ENCODE measurements around the gene RELT. TPM values are rescaled to one million over a fixed set of nuclear protein-coding genes. Genes with fewer than 3 reads are reported as not detected.

Gene RELT
- total and polyA plus RNA-seq, 9 donors, result 0.38 to 4.7 (median 2.0) TPM

- H3K36me3 ChIP-seq, result no peaks in the 10 kb centered on the region
- peaks cover 8% of the 10 kb centered on the region for H3K4me1 ChIP-seq (ENCODE audit: insufficient read depth)
- no peak for TF ChIP-seq POLR2A (IDR thresholded peaks at IDR 0.05)
- TF ChIP-seq, protein P1, sequence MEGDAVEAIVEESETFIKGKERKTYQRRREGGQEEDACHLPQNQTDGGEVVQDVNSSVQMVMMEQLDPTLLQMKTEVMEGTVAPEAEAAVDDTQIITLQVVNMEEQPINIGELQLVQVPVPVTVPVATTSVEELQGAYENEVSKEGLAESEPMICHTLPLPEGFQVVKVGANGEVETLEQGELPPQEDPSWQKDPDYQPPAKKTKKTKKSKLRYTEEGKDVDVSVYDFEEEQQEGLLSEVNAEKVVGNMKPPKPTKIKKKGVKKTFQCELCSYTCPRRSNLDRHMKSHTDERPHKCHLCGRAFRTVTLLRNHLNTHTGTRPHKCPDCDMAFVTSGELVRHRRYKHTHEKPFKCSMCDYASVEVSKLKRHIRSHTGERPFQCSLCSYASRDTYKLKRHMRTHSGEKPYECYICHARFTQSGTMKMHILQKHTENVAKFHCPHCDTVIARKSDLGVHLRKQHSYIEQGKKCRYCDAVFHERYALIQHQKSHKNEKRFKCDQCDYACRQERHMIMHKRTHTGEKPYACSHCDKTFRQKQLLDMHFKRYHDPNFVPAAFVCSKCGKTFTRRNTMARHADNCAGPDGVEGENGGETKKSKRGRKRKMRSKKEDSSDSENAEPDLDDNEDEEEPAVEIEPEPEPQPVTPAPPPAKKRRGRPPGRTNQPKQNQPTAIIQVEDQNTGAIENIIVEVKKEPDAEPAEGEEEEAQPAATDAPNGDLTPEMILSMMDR (IDR thresholded peaks at IDR 0.05), result no peak
- no peak for TF ChIP-seq EP300 (IDR thresholded peaks at IDR 0.05)
- H3K4me3 ChIP-seq, result no peak overlapping the region
- no peaks in the 10 kb centered on the region for H3K9me3 ChIP-seq
- WGBS, 3 donors, result 83 to 90% (median 85%) methylated on average over 2 of the region's 2 CpGs
- no peaks in the 10 kb centered on the region for H3K27me3 ChIP-seq
- peak overlapping the region in 1 of 2 donors; percentile 26 for H3K27ac ChIP-seq
- intact Hi-C loops (cut with DNase I), result no loop called here
- DNase-seq, result no peak
These were observed 40.6 kb downstream of the RELT start for GRCh38 chr11:73416786-73417185.

- Histone ChIP-seq H3K27ac (no peak overlapping the region), H3K27me3 (no peaks in the 10 kb centered on the region), H3K36me3 (no peaks in the 10 kb centered on the region), H3K4me1 (ENCODE audit: insufficient read depth) (peaks cover 2% of the 10 kb centered on the region), H3K9me3 (no peaks in the 10 kb centered on the region), H3K4me3 (no peak overlapping the region)
- intact Hi-C loops (cut with DNase I), result no loop called here
- no peak for DNase-seq
- TF ChIP-seq POLR2A (IDR thresholded peaks at IDR 0.05) (no peak), EP300 (IDR thresholded peaks at IDR 0.05) (no peak)
- TF ChIP-seq, protein P1 (IDR thresholded peaks at IDR 0.05), result no peak
These were observed 43.9 kb downstream of the RELT start for GRCh38 chr11:73420136-73420535.

DNA sequence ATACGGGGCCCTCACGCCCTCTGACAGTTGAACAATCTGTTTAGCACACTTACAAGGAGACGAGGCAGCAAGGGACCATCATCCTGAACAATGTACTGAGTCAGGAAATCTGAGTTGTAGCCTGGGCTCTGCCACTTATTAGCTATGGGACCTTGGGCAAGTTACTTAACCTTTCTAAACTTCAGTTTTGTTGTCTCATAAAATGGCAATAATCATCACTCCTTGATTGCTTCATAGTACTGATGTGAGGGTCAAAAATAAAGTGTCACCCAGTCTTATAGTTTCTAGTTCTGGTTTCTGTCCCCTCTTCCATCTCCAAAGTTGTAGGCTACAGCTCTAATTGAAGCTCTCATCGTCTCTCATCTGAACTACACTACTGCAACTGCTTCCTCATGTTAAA, 46.7 kb downstream of the RELT start:
- H3K36me3 ChIP-seq, result no peaks in the 10 kb centered on the region
- H3K27ac ChIP-seq, result no peak overlapping the region
- DNase-seq, result no peak
- peaks cover 3% of the 10 kb centered on the region for H3K4me1 ChIP-seq (ENCODE audit: insufficient read depth)
- H3K9me3 ChIP-seq, result no peaks in the 10 kb centered on the region
- H3K27me3 ChIP-seq, result no peaks in the 10 kb centered on the region
- 96 to 98% (median 97%) methylated on average over 4 of the region's 4 CpGs for WGBS, 3 donors
- intact Hi-C loops (cut with DNase I), result no loop called here
- TF ChIP-seq, protein P1 (IDR thresholded peaks at IDR 0.05), result no peak
- TF ChIP-seq EP300 (IDR thresholded peaks at IDR 0.05) (no peak), POLR2A (IDR thresholded peaks at IDR 0.05) (no peak)
- no peak overlapping the region for H3K4me3 ChIP-seq

- Histone ChIP-seq H3K4me1 (ENCODE audit: insufficient read depth) (peaks cover 3% of the 10 kb centered on the region), H3K9me3 (no peaks in the 10 kb centered on the region), H3K36me3 (no peaks in the 10 kb centered on the region), H3K27ac (no peak overlapping the region), H3K4me3 (no peak overlapping the region), H3K27me3 (no peaks in the 10 kb centered on the region)
- intact Hi-C loops (cut with DNase I), result no loop called here
- WGBS, 3 donors, result 95 to 99% (median 96%) methylated on average over 3 of the region's 3 CpGs
- TF ChIP-seq, protein P1 (IDR thresholded peaks at IDR 0.05), result no peak
- TF ChIP-seq POLR2A (IDR thresholded peaks at IDR 0.05) (no peak), EP300 (IDR thresholded peaks at IDR 0.05) (no peak)
- no peak for DNase-seq
These were observed 47.3 kb downstream of the RELT start for GRCh38 chr11:73423506-73423905.

DNA sequence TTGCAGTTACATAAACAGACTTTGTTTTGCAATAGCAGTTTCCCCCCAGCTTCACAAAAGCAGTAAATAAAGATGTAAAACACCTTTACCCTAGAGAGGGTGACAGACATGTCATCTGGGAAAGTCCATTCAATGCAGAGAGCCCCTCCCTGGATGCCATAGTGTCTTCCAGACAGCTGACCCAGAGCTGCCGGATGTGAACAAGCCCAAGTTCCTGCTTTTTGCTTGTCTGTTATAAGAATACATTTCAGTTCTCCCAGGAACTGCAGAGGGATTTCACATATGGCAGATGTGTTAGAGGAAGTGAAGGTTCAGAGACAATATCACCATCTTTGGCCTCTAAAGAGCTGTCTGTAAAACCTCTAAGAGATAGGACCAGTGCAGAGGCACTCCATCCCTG, 48.9 kb downstream of the RELT start:
- H3K36me3 ChIP-seq, result no peaks in the 10 kb centered on the region
- DNase-seq, result no peak
- TF ChIP-seq EP300 (IDR thresholded peaks at IDR 0.05) (no peak), POLR2A (IDR thresholded peaks at IDR 0.05) (no peak)
- TF ChIP-seq, protein P1 (IDR thresholded peaks at IDR 0.05), result no peak
- no peaks in the 10 kb centered on the region for H3K27me3 ChIP-seq
- no peak overlapping the region for H3K4me3 ChIP-seq
- peaks cover 3% of the 10 kb centered on the region for H3K4me1 ChIP-seq (ENCODE audit: insufficient read depth)
- no peaks in the 10 kb centered on the region for H3K9me3 ChIP-seq
- 40 to 100% (median 88%) methylated on average over 1 of the region's 1 CpG for WGBS, 3 donors
- intact Hi-C loops (cut with DNase I), result no loop called here
- H3K27ac ChIP-seq, result no peak overlapping the region

Data from ovary (tissue), 9 donors.